CD4-positive, alpha-beta memory T cell (primary cell): Measurements from ENCODE around the gene TTC28. TPM values are rescaled to one million over a fixed set of nuclear protein-coding genes. Genes with fewer than 3 reads are reported as not detected.

Experiments
- CTCF ChIA-PET: fragments of 350-600 bp; sonication (Branson Sonifier 250); formaldehyde crosslinking; loops from one replicate; lab custom pipeline; 2021; ENCODE audit warnings: inconsistent platforms; ENCODE audit not compliant: partially characterized antibody; lab: Charles Lee
- POLR2A ChIA-PET: fragments of 350-600 bp; sonication (Branson Sonifier 250); formaldehyde crosslinking; loops from one replicate; lab custom pipeline; 2021; ENCODE audit not compliant: partially characterized antibody; lab: Charles Lee
- DNase-seq, 5 donors: peaks; one replicate each; pipeline versions ENCODE4 v3.0.0 to v3.0.0-alpha.2; 2020 to 2022; ENCODE audit warnings: mixed read lengths in 1 of 5
- H3K27ac ChIP-seq: one replicate; pipeline ENCODE4 v1.7.0; 2013; ENCODE audit warnings: low read depth, low read length
- H3K27me3 ChIP-seq: 2 replicates; pipeline ENCODE4 v1.7.0; 2013; ENCODE audit warnings: mild to moderate bottlenecking, low read length, moderate library complexity; ENCODE audit not compliant: insufficient read depth
- H3K36me3 ChIP-seq: 2 replicates; pipeline ENCODE4 v1.7.0; 2013; ENCODE audit warnings: mild to moderate bottlenecking, low read length, moderate library complexity; ENCODE audit not compliant: insufficient read depth
- H3K4me1 ChIP-seq: 2 replicates; pipeline ENCODE4 v1.7.0; 2013; ENCODE audit warnings: mild to moderate bottlenecking, low read length, moderate library complexity; ENCODE audit not compliant: insufficient read depth
- H3K4me3 ChIP-seq, 2 donors: one replicate each; pipeline ENCODE4 v1.7.0; 2013; ENCODE audit warnings: low read length in 2 of 2, mild to moderate bottlenecking in 1 of 2
- H3K9me3 ChIP-seq, 2 donors: one replicate each; pipeline ENCODE4 v1.7.0; 2013; ENCODE audit warnings: low read length in 2 of 2, control low read depth in 1 of 2; ENCODE audit not compliant: control insufficient read depth in 1 of 2
- H3K27ac Mint-ChIP-seq, 7 donors: one replicate each; pipeline ENCODE4 v1.8.0; 2020 to 2021; ENCODE audit warnings: mixed read lengths in 7 of 7, mild to moderate bottlenecking in 6 of 7, inconsistent platforms in 3 of 7, moderate library complexity in 3 of 7
- H3K27me3 Mint-ChIP-seq, 2 donors: one replicate each; pipeline ENCODE4 v1.8.0; 2020 to 2021; ENCODE audit warnings: mixed read lengths in 2 of 2
- H3K36me3 Mint-ChIP-seq, 2 donors: one replicate each; pipeline ENCODE4 v1.8.0; 2020 to 2021; ENCODE audit warnings: mixed read lengths in 2 of 2, inconsistent platforms in 1 of 2, mild to moderate bottlenecking in 1 of 2
- H3K4me1 Mint-ChIP-seq, 4 donors: one replicate each; pipeline ENCODE4 v1.8.0; 2020 to 2021; ENCODE audit warnings: mixed read lengths in 4 of 4, mild to moderate bottlenecking in 1 of 4
- H3K4me3 Mint-ChIP-seq, 8 donors: one replicate each; pipeline ENCODE4 v1.8.0; 2020 to 2021; ENCODE audit warnings: mixed read lengths in 8 of 8, mild to moderate bottlenecking in 7 of 8, moderate library complexity in 6 of 8, inconsistent platforms in 3 of 8
- H3K9me3 Mint-ChIP-seq, 8 donors: one replicate each; pipeline ENCODE4 v1.8.0; 2020 to 2021; ENCODE audit warnings: mixed read lengths in 8 of 8, mild to moderate bottlenecking in 5 of 8, inconsistent platforms in 3 of 8, moderate library complexity in 1 of 8
- intact Hi-C: fragments of 100-400 bp; cut with micrococcal nuclease; formaldehyde crosslinking; loops from one replicate; pipeline ENCODE4 v1.15.1; 2023
- polyA plus RNA-seq, 2 donors: library from polyadenylated mRNA; unstranded; fragments of 300-500 nt; fragmentation: Illumina TruSeq; gene quantifications; one replicate each; pipeline ENCODE4 v1.2.3, GENCODE V29; 2021
- total RNA-seq, 2 experiments: library from RNA; stranded (reverse); gene quantifications; one replicate each; pipeline ENCODE4 v1.2.3, GENCODE V29; 2021

The TTC28 gene
- total and polyA plus RNA-seq, 4 experiments from 2014 or later: 0.50 to 1.7 (median 1.6) TPM; not detected in 1

DNA sequence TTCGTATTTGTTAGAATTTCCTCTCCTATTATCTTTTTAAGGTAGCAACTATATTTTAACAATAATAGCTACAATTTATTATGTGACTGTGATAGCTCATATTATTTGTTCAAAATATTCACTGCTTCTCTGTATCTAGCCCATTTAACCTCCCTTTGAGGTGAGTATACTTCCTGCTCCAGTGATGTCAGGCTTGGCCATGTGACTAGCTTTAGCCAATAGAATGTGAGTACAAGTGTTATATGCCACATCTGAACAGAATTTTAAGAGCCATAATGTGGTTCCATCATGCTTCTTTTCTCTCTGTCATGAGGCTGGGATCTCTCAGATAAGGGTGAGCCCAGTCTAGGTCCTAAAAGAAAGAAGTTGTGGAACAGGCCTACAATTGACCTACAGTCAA, 217.6 kb downstream of the TTC28 start:
- DNase-seq: no peak
- H3K9me3 ChIP-seq: no peaks in the 10 kb centered on the region
- H3K27me3 ChIP-seq: no peaks in the 10 kb centered on the region
- H3K27me3 Mint-ChIP-seq: peaks cover 0 to 3% of the 10 kb centered on the region in 2 donors
- H3K36me3 Mint-ChIP-seq: no peaks in the 10 kb centered on the region
- H3K9me3 Mint-ChIP-seq: peaks cover 0 to 4% (median 0%) of the 10 kb centered on the region in 8 donors
- CTCF ChIA-PET: no interaction called here
- no peak overlapping the region for H3K27ac ChIP-seq
- no peak overlapping the region for H3K4me3 ChIP-seq
- H3K4me3 Mint-ChIP-seq: no peak overlapping the region
- no peaks in the 10 kb centered on the region for H3K36me3 ChIP-seq
- POLR2A ChIA-PET: no interaction called here
- no peak overlapping the region for H3K27ac Mint-ChIP-seq
- intact Hi-C loops: no loop called here
- no peaks in the 10 kb centered on the region for H3K4me1 Mint-ChIP-seq
- no peaks in the 10 kb centered on the region for H3K4me1 ChIP-seq

DNA sequence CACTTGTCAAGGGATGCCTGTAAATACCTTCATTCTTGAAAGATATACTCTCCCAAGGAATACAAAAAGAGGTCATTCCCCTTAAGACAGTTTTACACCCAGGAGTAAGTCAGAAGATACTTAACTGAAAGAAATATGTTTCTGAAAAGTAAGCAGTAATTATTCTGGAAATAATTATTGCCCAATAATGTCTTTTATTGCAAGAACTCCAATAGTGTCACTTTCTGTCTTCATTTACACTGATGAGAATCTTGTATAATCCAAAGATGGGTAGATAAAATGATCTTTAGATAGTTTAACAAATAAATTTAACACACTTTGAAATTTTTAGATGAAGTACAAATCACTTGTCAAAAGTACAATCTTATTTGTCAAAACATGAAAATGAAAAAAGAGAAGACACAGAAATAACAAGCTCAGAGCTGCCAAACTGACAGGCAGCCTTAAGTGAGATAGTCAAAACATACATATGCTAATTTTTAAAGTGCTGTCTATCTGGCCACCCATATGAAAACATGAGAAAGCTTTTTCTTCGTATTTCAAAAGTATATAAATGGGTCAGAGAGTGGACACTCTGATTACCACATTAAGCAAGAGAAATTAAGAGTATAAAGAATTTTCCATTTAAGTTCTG, 225.1 kb downstream of the TTC28 start:
- H3K4me3 Mint-ChIP-seq: no peak overlapping the region
- CTCF ChIA-PET: no interaction called here

DNA sequence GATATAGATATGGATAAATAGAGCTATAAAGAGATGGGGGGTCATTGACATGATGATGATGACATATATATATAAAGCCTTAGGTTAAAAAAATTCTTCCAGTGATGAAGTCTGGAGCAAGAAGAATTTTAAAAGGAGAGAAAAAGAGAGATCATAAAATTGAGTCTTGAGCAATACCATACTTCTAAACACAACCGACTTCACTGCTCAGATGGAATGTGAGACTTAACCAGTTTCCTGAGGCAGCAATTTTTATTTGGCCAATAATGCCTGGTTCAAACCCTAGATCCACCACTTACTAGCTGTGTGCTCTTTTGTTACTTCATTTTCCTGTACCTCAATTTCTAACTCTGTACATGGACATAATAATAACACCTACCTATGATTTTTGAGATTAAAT, 229.5 kb downstream of the TTC28 start:
- ChIA-PET CTCF (no interaction called here), POLR2A (no interaction called here)
- H3K36me3 Mint-ChIP-seq: no peaks in the 10 kb centered on the region
- no peak overlapping the region for H3K27ac ChIP-seq
- H3K27ac Mint-ChIP-seq: no peak overlapping the region
- H3K4me1 Mint-ChIP-seq: no peaks in the 10 kb centered on the region
- H3K4me3 ChIP-seq: no peak overlapping the region
- intact Hi-C loops: no loop called here
- H3K9me3 Mint-ChIP-seq: peaks cover 0 to 2% (median 0%) of the 10 kb centered on the region in 8 donors
- no peaks in the 10 kb centered on the region for H3K36me3 ChIP-seq
- no peaks in the 10 kb centered on the region for H3K27me3 ChIP-seq
- no peak overlapping the region for H3K4me3 Mint-ChIP-seq
- H3K9me3 ChIP-seq: no peaks in the 10 kb centered on the region
- no peak for DNase-seq
- H3K27me3 Mint-ChIP-seq: peaks cover 13 to 19% of the 10 kb centered on the region in 2 donors
- no peaks in the 10 kb centered on the region for H3K4me1 ChIP-seq

More for the DNA sequence above, 225.1 kb downstream of the TTC28 start:
- Histone ChIP-seq H3K9me3 (no peaks in the 10 kb centered on the region), H3K4me3 (no peak overlapping the region), H3K4me1 (no peaks in the 10 kb centered on the region), H3K27ac (no peak overlapping the region), H3K27me3 (no peaks in the 10 kb centered on the region), H3K36me3 (no peaks in the 10 kb centered on the region)
- H3K36me3 Mint-ChIP-seq: no peaks in the 10 kb centered on the region
- H3K9me3 Mint-ChIP-seq: peaks cover 0 to 2% (median 0%) of the 10 kb centered on the region in 8 donors
- intact Hi-C loops: no loop called here
- POLR2A ChIA-PET: no interaction called here
- DNase-seq: no peak
- no peak overlapping the region for H3K27ac Mint-ChIP-seq
- H3K4me1 Mint-ChIP-seq: no peaks in the 10 kb centered on the region
- H3K27me3 Mint-ChIP-seq: peaks cover 4 to 6% of the 10 kb centered on the region in 2 donors

DNA sequence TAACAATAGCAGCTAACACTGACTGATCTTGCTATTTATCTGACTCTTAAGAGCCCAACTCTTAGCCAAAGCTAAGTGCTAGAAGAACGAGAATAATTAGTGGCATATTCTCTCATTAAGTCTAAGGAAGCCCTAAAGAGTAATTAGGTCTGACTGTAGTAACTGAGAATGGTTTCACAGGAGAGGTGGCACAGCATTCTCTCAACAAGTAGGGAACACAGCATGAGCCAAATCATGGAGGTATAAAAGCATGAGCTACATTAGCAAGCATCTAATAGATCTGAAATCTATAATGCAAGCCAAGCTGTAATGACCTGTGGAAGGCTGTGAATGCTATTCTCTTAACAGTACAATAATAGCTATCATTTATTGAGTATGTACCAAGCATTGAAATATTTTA, 230.6 kb downstream of the TTC28 start:
- no peaks in the 10 kb centered on the region for H3K4me1 Mint-ChIP-seq
- Histone ChIP-seq H3K4me3 (no peak overlapping the region), H3K27me3 (no peaks in the 10 kb centered on the region), H3K9me3 (no peaks in the 10 kb centered on the region), H3K27ac (no peak overlapping the region), H3K36me3 (no peaks in the 10 kb centered on the region), H3K4me1 (no peaks in the 10 kb centered on the region)
- H3K27me3 Mint-ChIP-seq: peaks cover 16 to 22% of the 10 kb centered on the region in 2 donors
- H3K4me3 Mint-ChIP-seq: no peak overlapping the region
- no peaks in the 10 kb centered on the region for H3K36me3 Mint-ChIP-seq
- DNase-seq: no peak
- no peak overlapping the region for H3K27ac Mint-ChIP-seq
- intact Hi-C loops: no loop called here
- CTCF ChIA-PET: no interaction called here
- H3K9me3 Mint-ChIP-seq: peaks cover 0 to 2% (median 0%) of the 10 kb centered on the region in 8 donors
- POLR2A ChIA-PET: no interaction called here

DNA sequence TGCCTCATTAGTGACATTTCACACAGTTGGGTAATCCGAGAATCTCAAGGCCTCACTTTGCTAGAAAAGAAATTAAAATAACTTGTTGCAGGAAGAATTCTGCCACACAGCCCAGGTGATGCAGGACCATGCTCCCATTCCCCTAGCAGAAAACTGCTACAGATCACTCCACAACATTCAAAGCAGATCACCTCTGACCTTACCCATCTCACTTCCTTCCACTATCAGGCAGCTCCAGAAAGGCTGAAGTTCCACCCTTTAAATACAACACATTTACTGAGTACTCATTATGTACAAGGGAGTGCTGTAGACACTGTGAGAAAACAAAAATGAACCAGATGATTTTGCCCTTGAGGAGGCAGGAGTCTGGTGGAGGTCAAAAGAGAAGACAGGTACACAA, 231.0 kb downstream of the TTC28 start:
- ChIA-PET POLR2A (no interaction called here), CTCF (no interaction called here)
- peaks cover 16 to 22% of the 10 kb centered on the region in 2 donors for H3K27me3 Mint-ChIP-seq
- Histone ChIP-seq H3K27me3 (no peaks in the 10 kb centered on the region), H3K36me3 (no peaks in the 10 kb centered on the region), H3K4me1 (no peaks in the 10 kb centered on the region), H3K27ac (no peak overlapping the region), H3K4me3 (no peak overlapping the region), H3K9me3 (no peaks in the 10 kb centered on the region)
- H3K9me3 Mint-ChIP-seq: peaks cover 0 to 2% (median 0%) of the 10 kb centered on the region in 8 donors
- no peak overlapping the region for H3K4me3 Mint-ChIP-seq
- no peak overlapping the region for H3K27ac Mint-ChIP-seq
- no peak for DNase-seq
- peaks cover 0 to 1% (median under 1%) of the 10 kb centered on the region in 4 donors for H3K4me1 Mint-ChIP-seq
- intact Hi-C loops: no loop called here
- H3K36me3 Mint-ChIP-seq: no peaks in the 10 kb centered on the region

DNA sequence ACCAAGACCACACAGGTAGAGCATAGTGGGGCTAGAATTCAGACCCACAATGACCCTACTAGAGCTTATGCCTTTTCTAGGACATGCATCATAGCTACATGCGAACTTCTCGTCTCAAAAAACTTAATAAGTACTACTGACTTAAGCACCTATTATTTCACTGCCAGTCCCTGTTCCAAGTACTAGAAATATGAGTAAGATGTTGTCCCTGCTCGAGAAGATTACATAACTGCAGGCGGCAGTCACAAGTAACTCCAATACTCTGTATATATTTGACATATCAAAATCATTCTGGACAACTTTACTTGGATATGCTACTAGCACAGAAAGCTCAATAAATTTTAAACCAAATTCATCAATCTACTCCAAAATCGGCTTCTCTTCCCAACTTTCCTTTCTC, 235.0 kb downstream of the TTC28 start:
- peaks cover 22 to 23% of the 10 kb centered on the region in 2 donors for H3K27me3 Mint-ChIP-seq
- peaks cover 5 to 19% (median 9%) of the 10 kb centered on the region in 4 donors for H3K4me1 Mint-ChIP-seq
- DNase-seq: no peak
- H3K27me3 ChIP-seq: peaks cover 10% of the 10 kb centered on the region
- ChIA-PET POLR2A (no interaction called here), CTCF (no interaction called here)
- no peaks in the 10 kb centered on the region for H3K36me3 ChIP-seq
- H3K9me3 Mint-ChIP-seq: no peaks in the 10 kb centered on the region
- no peak overlapping the region for H3K4me3 Mint-ChIP-seq
- peaks cover 12% of the 10 kb centered on the region for H3K4me1 ChIP-seq
- no peak overlapping the region for H3K27ac ChIP-seq
- H3K36me3 Mint-ChIP-seq: no peaks in the 10 kb centered on the region
- H3K27ac Mint-ChIP-seq: no peak overlapping the region
- H3K9me3 ChIP-seq: no peaks in the 10 kb centered on the region
- intact Hi-C loops: loop anchor here (5.0 kb wide), 1 partner anchor 557 kb away; no protein-coding TSS in a partner anchor
- no peak overlapping the region for H3K4me3 ChIP-seq

DNA sequence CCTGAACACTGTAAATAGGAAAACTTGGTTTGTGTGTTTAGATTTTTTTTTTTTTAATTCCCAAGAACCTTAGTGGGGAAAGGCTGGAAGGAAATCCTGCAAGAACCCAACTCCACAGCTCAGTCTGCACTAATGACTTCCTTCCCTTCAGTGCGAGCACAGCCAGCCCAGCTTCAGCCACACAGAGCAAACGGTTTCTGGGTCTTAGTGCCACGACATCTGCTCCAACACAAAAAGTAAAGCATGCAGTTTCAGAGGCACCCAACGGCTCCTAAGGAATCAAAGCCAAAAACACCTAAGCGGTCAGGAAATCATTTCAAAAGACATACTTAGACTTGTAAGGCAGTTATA, 236.1 kb downstream of the TTC28 start:
- peaks cover 12% of the 10 kb centered on the region for H3K4me1 ChIP-seq
- Mint-ChIP-seq H3K36me3 (no peaks in the 10 kb centered on the region), H3K4me1 (peaks cover 5 to 19% (median 9%) of the 10 kb centered on the region in 4 donors), H3K4me3 (peak overlapping the region; percentile 59 to 87 (median 82)), H3K9me3 (no peaks in the 10 kb centered on the region), H3K27me3 (peaks cover 20 to 25% of the 10 kb centered on the region in 2 donors), H3K27ac (no peak overlapping the region)
- intact Hi-C loops: loop anchor here (5.0 kb wide), 1 partner anchor 556 kb away; no protein-coding TSS in a partner anchor
- ChIA-PET POLR2A (no interaction called here), CTCF (interaction anchor here (1.5 kb wide), 1 partner anchor 12 kb away, joined by 5 read pairs; no protein-coding TSS in a partner anchor)
- no peak overlapping the region for H3K4me3 ChIP-seq
- H3K27ac ChIP-seq: no peak overlapping the region
- H3K36me3 ChIP-seq: no peaks in the 10 kb centered on the region
- no peaks in the 10 kb centered on the region for H3K9me3 ChIP-seq
- H3K27me3 ChIP-seq: peaks cover 10% of the 10 kb centered on the region
- peak in 2 of 5 donors; percentile 10 to 13 for DNase-seq
